HepG2 (cell line): ENCODE measurements around the gene LBX2. TPM values are rescaled to one million over a fixed set of nuclear protein-coding genes. Genes with fewer than 3 reads are reported as not detected.

Experiments used
- ATF6 ChIP-seq: sonication (generic); formaldehyde crosslinking; conservative IDR thresholded peaks from 2 replicates; pipeline ENCODE4 v1.4.0; 2020; ENCODE audit warnings: missing genetic modification reagents
- DBP ChIP-seq: sonication (generic); formaldehyde crosslinking; IDR thresholded peaks from 2 replicates; pipeline ENCODE4 v1.4.0; 2020; ENCODE audit warnings: missing genetic modification reagents; ENCODE audit errors: not compliant biosample characterization
- DR1 ChIP-seq: sonication (generic); formaldehyde crosslinking; IDR thresholded peaks from 2 replicates; pipeline ENCODE4 v1.8.0; 2021; ENCODE audit warnings: mild to moderate bottlenecking, missing genetic modification reagents, inconsistent platforms
- FOXA3 ChIP-seq: IDR thresholded peaks from 2 replicates; pipeline ENCODE4 v1.6.1; 2016; ENCODE audit warnings: missing genetic modification reagents, missing compliant biosample characterization
- MBNL3 ChIP-seq: fragments of 250-450 bp; sonication (Bioruptor Pico); conservative IDR thresholded peaks from 2 replicates; pipeline ENCODE4 v1.8.0; 2022; ENCODE audit warnings: mild to moderate bottlenecking, inconsistent platforms
- PHF5A ChIP-seq: IDR thresholded peaks from one replicate; pipeline ENCODE4 v1.6.1; 2018; ENCODE audit warnings: low read depth, missing genetic modification reagents; ENCODE audit not compliant: unreplicated experiment
- RELA ChIP-seq: sonication (generic); formaldehyde crosslinking; IDR thresholded peaks from 2 replicates; pipeline ENCODE4 v1.4.0; 2020; ENCODE audit warnings: missing genetic modification reagents
- SSRP1 ChIP-seq: IDR thresholded peaks from 2 replicates; pipeline ENCODE4 v1.6.1; 2016; ENCODE audit warnings: control low read depth
- UBTF ChIP-seq: sonication (generic); formaldehyde crosslinking; IDR thresholded peaks from 2 replicates; pipeline ENCODE4 v1.4.0; 2020; ENCODE audit warnings: mild to moderate bottlenecking, missing genetic modification reagents
- XBP1 ChIP-seq: sonication (generic); formaldehyde crosslinking; IDR thresholded peaks from 2 replicates; pipeline ENCODE4 v1.5.0; 2020; ENCODE audit warnings: missing genetic modification reagents
- ZBTB7A ChIP-seq: sonication (generic); formaldehyde crosslinking; IDR thresholded peaks from 2 replicates; pipeline ENCODE4 v1.8.0; 2022; ENCODE audit warnings: mild to moderate bottlenecking, missing genetic modification reagents
- ZNF407 ChIP-seq: sonication (generic); formaldehyde crosslinking; IDR thresholded peaks from one replicate; pipeline ENCODE4 v1.5.1; 2020; ENCODE audit warnings: mild to moderate bottlenecking, missing genetic modification reagents; ENCODE audit errors: not compliant biosample characterization
- ZNF503 ChIP-seq: sonication (generic); formaldehyde crosslinking; IDR thresholded peaks from 2 replicates; pipeline ENCODE4 v1.4.0; 2020; ENCODE audit warnings: missing genetic modification reagents
- ZNF780A ChIP-seq: sonication (generic); formaldehyde crosslinking; IDR thresholded peaks from 2 replicates; pipeline ENCODE4 v1.8.0; 2022; ENCODE audit warnings: mild to moderate bottlenecking, missing genetic modification reagents, moderate library complexity
- polyA plus RNA-seq, 8 experiments: library from polyadenylated mRNA; depleted of rRNA in 3 of 8; stranded (reverse) in 7 of 8; unstranded in 1 of 8; fragments of >200 nt; fragmentation: Illumina TruSeq in 4 of 8; extraction: Trizol in 4 of 8; gene quantifications; 2 replicates each; pipeline versions ENCODE4 v1.2.1 to v1.2.3, GENCODE V29; 2011 to 2016; ENCODE audit warnings: low read depth in 4 of 8, missing spikeins in 1 of 8, mixed read lengths in 1 of 8; ENCODE audit not compliant: insufficient read depth in 1 of 8
- total RNA-seq, 5 experiments: library from RNA; depleted of rRNA; stranded (reverse); fragments of >200 nt; fragmentation: Illumina TruSeq; extraction: Trizol; gene quantifications; 2 replicates each; pipeline ENCODE4 v1.2.3, GENCODE V29; 2016; ENCODE audit warnings: low read depth in 1 of 5

Gene LBX2
- total and polyA plus RNA-seq, 2 of the 13 experiments (the other 11 are each of a cell fraction or from before 2014, with no cell fraction given), result 6.4 to 8.1 TPM

- no peak; the same call in none of the 2 replicates for TF ChIP-seq UBTF (CRISPR knock-in tag)
- no peak for TF ChIP-seq ZNF407 (CRISPR knock-in tag)
- TF ChIP-seq PHF5A (CRISPR knock-in tag), result peak; percentile 0
- TF ChIP-seq FOXA3 (CRISPR knock-in tag), result no peak
- no peak; the same call in 1 of the 2 replicates for TF ChIP-seq ZNF503 (CRISPR knock-in tag)
- TF ChIP-seq ZBTB7A (CRISPR knock-in tag), result peak; percentile 45; the same call in 1 of the 2 replicates
- no peak for TF ChIP-seq ATF6 (CRISPR knock-in tag)
- TF ChIP-seq RELA (CRISPR knock-in tag), result no peak
- no peak for TF ChIP-seq ZNF780A
- no peak for TF ChIP-seq DR1
- no peak for TF ChIP-seq SSRP1 (CRISPR knock-in tag)
- no peak for TF ChIP-seq XBP1
- no peak for TF ChIP-seq MBNL3
- no peak for TF ChIP-seq DBP (CRISPR knock-in tag)
Observed at GRCh38 chr2:74507926-74508520, 8.6 kb upstream of the LBX2 start (continued).
